IPS-18a (cell line): Measurements from ENCODE around the gene FAT1.

ENCODE experiments used
- H3K27ac ChIP-seq: one replicate; pipeline ENCODE4 v1.5.1; 2013; ENCODE audit warnings: low read length
- H3K27me3 ChIP-seq: one replicate; pipeline ENCODE4 v1.6.1; 2013; ENCODE audit warnings: mild to moderate bottlenecking, low read length; ENCODE audit not compliant: control insufficient read depth, insufficient read depth
- H3K36me3 ChIP-seq: one replicate; pipeline ENCODE4 v1.6.1; 2013; ENCODE audit warnings: low read depth, low read length; ENCODE audit not compliant: control insufficient read depth
- H3K4me1 ChIP-seq: one replicate; pipeline ENCODE4 v1.6.1; 2013; ENCODE audit warnings: low read depth, low read length; ENCODE audit not compliant: control insufficient read depth
- H3K4me3 ChIP-seq: one replicate; pipeline ENCODE4 v1.5.1; 2013; ENCODE audit warnings: low read length
- H3K9ac ChIP-seq: one replicate; pipeline ENCODE4 v1.6.1; 2013; ENCODE audit warnings: mild to moderate bottlenecking, low read length, moderate library complexity
- H3K9me3 ChIP-seq: one replicate; pipeline ENCODE4 v1.6.1; 2013; ENCODE audit warnings: low read depth, low read length; ENCODE audit not compliant: control insufficient read depth

FAT1 gene

DNA sequence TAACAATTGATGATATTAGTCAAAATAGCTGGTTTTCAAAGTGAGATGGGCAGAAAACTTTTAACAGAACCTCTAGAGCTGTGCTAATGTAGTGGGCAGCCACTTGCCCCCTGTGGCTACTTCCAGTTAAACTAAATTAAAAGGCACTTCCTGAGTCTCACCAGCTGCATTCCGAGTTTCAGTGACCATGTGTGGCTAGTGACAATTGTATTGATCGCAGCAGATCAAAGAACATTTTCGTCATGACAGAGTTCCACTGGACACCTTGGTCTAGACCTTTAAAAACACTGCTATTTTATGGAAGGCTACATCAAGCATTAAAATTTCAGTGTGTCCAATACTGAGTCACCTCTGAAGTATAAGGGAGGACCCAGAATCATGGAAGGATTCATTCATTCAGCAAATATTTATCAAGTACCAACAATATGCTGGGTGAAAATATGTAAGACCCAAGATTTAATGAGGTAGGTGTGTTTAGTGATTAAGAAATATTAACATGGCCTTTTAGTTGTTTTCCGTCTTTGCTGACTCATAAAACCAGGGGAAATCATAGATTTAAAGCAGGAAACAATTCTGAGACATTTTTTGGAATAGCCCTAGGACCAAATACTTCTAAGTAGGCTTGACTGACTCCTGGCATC is 5.1 kb upstream of the FAT1 start:
- Histone ChIP-seq H3K9me3 (no peaks in the 10 kb centered on the region), H3K4me1 (peaks cover 16% of the 10 kb centered on the region), H3K4me3 (no peak overlapping the region), H3K9ac (no peak overlapping the region), H3K27me3 (peaks cover 18% of the 10 kb centered on the region), H3K36me3 (no peaks in the 10 kb centered on the region), H3K27ac (no peak overlapping the region)

DNA sequence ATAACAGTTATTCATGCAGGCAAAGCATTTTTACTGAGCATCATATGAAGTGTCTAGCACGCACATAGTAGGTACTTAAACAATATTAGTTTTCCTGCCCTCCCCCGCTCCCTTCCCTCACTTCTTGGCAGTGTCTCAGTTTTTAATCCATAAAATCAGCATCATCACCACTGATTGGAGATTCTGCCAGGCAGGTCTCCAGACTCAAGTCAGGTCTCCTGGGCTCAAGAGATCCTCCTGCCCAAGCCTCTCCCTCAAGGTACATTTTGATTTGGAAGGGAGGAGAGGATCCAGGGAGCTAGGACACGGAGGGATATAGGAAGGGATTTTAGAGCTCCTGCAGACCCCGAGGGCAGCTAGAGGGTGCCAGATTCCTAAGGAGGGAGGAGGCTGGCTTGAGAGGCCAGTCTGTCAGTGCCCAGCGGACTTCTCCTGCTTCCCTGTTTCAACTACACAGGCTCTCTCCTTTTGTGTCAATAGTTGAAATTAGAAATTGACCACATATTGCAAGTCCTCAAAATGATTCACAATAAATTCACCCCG is 4.4 kb upstream of the FAT1 start:
- H3K4me3 ChIP-seq = peak overlapping the region; percentile 93
- peaks cover 16% of the 10 kb centered on the region for H3K4me1 ChIP-seq
- no peak overlapping the region for H3K9ac ChIP-seq
- H3K36me3 ChIP-seq = no peaks in the 10 kb centered on the region
- peaks cover 18% of the 10 kb centered on the region for H3K27me3 ChIP-seq
- H3K27ac ChIP-seq = no peak overlapping the region
- H3K9me3 ChIP-seq = no peaks in the 10 kb centered on the region

DNA sequence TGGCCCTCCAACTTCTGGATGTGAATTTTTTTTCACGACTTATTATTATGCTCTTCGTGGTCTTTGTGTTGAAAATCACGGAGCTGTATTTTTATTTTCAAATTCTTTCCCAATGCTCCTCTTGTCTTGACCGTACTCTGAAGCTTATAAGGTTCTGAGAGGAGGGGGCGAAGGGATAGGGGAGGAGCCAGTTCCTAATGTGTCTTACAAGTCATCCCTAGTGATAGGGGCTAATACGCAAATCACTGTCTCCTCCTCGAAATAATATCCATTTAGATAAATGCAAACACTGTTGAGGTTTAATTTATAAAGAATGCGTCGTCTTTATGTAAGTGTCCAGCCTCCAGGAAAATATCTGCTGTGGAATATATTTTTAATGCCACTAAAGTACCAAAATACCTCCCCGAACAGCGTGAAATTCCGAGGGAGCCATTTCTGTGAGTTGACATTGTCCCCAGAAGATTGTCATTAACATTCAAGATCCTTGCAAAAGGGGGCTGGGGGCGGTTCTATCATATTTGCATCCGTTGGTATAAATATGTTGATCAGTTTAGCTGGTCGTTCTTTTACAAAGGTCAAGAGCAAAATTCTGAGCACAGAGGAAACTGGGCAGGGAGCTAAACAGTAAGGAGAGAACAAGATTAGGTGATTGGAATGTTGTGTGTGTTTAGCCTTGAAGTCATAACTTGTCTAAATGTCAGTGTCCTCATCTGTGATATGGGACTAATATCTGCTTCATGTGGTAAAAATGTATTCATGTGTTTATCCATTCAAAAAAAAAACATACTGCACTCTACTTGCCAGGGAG is 3.7 kb upstream of the FAT1 start:
- peaks cover 16% of the 10 kb centered on the region for H3K4me1 ChIP-seq
- no peak overlapping the region for H3K27ac ChIP-seq
- peak overlapping the region; percentile 93 for H3K4me3 ChIP-seq
- H3K9me3 ChIP-seq = no peaks in the 10 kb centered on the region
- peak overlapping the region; percentile 87 for H3K9ac ChIP-seq
- peaks cover 18% of the 10 kb centered on the region for H3K27me3 ChIP-seq
- H3K36me3 ChIP-seq = no peaks in the 10 kb centered on the region

DNA sequence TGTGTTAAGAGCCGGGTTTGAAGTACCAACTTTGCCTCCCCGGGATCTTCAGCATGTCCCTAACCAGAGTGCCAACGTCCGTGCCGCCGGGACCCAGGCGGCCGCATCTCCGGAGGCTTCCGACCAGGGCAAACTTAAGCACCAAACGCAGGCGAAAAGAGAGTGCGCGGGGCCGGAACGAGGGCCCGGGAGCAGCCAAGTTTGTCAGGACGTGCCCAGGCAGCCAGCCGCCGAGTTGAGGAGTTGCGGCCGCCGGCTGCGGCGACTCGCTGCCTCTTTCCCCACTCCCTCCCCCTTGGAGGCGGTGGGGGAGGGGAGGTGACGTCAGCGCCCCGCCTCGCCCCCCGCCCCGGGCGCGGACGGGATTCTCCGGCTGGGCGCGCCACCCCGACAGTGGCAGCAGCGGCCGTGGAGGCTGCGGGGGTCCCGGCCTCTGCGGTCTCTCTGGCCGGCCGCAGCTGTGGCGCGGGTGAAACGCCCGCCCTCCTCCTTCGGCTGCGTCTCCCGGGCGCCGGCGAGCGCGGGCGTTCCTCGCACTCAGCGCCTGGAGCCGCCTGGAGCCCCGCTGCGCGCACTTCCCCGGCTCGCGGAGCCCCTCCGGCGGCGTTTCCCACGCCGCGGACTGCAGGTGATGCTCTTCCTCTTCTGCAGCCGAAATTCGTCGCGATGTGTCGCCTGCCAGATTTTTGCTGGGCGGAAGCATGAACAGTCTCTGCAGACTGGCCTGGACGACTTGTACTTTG is 2.9 kb upstream of the FAT1 start:
- peak overlapping the region; percentile 87 for H3K9ac ChIP-seq
- H3K4me3 ChIP-seq = peak overlapping the region; percentile 93
- no peaks in the 10 kb centered on the region for H3K36me3 ChIP-seq
- H3K9me3 ChIP-seq = no peaks in the 10 kb centered on the region
- H3K27me3 ChIP-seq = peaks cover 23% of the 10 kb centered on the region
- H3K4me1 ChIP-seq = peaks cover 16% of the 10 kb centered on the region
- H3K27ac ChIP-seq = no peak overlapping the region

DNA sequence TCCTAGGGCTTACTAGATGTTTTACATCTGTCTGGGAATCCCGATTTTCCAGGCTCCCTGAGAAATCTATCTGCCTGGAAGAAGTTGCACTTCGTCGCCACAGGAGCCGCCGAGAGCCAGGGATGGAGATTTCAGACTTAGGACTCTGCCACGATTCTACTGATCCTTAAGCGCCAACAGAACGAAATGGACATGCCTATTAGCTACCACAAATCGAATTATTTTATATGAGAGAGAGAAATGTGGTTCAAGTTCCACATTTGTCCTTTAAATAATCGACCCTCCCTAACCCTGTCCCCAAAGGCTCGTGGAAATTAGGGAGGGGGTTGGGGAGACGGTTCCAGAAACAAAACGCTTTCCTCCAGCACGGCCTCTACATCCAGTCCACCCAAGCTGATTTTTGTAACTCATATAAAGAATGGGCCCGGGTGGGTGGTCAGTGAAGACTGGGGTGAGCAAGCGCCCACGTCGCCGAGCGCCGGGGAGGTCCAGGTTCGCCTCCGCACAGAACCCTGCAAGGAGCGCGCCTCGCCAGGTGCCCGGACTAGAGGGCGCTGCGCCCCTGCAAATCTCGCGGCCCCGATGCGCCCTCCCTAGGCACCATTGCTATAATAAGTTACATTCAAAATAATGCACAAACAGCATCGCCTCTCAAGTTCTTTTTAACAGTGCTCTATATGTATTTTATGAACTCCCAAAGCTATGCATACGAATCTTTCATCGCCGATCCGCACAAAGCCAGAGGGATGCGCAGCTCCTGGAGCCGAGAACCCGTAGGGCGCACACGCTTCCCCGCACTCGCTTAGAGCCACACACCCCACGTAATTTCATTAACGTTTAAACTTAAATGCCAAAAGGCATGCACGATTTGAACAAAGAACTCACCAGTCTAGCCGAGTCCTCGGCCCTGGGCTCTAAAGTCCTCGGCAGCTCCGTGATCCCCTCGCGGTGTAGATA is 2.1 kb upstream of the FAT1 start:
- Histone ChIP-seq H3K36me3 (no peaks in the 10 kb centered on the region), H3K27ac (no peak overlapping the region), H3K9me3 (no peaks in the 10 kb centered on the region), H3K4me1 (peaks cover 23% of the 10 kb centered on the region), H3K9ac (peak overlapping the region; percentile 87), H3K4me3 (peak overlapping the region; percentile 93), H3K27me3 (peaks cover 28% of the 10 kb centered on the region)

DNA sequence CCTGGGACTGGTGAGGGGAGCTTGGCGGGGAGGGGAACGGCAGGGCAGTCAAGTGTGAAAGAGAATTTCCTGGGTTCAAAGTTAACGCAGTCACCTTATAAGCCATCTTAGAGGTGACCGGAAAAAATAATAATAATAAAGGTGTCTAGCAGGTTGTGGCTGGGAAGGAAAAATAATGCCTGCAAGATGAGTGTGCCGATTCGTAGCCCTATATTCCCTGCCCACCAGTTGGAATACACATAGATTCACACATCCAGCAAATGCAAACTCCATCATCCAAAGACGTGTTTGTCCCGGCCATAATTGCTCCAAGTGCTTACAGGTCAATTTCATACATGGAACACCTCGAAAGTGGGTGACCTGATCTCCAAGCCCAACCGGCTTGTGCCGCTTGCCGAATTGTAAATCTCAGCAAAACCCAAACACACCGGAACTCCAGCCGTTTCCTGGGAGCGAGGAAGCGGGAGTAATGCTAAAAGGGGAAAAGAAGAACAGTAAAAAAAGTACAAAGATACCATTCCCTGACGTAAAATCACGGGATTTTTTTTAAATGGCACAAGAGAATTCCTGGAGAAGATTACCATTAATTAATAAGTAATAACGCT is 1.3 kb upstream of the FAT1 start:
- Histone ChIP-seq H3K9ac (peak overlapping the region; percentile 87), H3K4me1 (peaks cover 30% of the 10 kb centered on the region), H3K4me3 (peak overlapping the region; percentile 93), H3K9me3 (no peaks in the 10 kb centered on the region), H3K36me3 (no peaks in the 10 kb centered on the region), H3K27me3 (peaks cover 28% of the 10 kb centered on the region), H3K27ac (peak overlapping the region; percentile 54)

DNA sequence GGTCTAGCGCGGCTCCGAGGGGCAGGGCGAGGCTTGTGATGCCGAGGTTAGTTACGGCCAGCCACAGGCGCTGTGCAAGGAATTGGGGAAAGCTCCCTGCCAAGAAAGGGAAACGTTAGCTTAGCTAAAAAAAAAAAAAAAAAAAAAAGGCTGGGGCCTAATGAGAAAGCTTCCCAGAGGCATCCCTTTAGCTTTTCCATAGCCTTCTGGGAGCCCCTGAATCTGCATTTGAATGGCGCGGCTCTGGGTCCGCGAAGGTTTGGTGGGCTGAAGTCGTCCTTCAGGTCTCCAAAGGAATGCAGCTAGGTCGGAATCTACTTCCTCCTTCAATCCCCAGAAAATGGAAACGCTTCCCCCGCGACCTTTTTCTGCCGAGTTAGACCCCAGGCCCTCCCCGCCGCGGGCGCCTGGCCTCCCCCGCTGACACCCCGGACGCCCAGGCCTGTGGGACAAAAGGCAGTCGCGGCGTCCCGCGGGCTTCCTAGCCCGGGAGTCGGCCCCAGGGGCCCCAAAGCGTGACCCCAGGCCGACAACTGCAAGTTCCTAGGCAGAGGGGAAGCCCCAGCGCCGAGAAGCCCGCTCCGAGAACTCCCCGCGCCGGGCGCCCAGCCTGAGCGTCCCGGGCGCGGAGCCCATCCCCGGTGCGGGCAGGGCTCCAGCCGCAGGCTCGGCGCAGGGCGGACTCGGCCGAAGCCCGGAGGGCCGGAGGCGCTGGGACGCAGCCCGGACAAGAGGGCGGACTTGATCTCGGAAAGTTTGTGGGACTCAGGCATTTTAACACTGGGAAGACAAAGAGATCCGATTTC is 605 bp upstream of the FAT1 start:
- Histone ChIP-seq H3K27me3 (peaks cover 28% of the 10 kb centered on the region), H3K9ac (peak overlapping the region; percentile 87), H3K27ac (peak overlapping the region; percentile 54)

DNA sequence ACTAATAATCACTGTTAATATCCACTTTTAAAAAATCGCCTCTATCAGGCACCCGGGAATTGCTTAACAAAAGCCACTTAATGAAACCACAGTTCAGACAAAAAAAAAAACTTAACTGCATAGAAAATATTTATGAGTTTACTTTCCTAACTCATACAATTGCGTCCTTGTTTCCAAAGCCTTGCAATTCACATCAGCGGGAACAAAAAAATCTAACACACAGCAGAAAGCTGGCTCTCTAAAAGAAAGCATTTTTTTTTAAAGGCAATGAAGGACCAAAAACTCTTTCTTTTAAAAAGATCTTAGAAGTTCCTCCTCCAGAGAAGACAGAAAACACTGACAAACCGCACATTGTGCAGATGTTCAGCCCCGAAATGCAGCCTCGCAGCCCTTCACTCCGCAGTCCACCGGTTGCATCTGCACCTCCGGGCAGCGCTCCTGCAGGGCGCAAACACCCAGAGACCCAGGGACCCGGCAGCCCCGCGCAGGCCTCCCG is 812 bp downstream of the FAT1 start:
- peak overlapping the region; percentile 93 for H3K4me3 ChIP-seq
- peaks cover 27% of the 10 kb centered on the region for H3K4me1 ChIP-seq
- peaks cover 3% of the 10 kb centered on the region for H3K9me3 ChIP-seq
- H3K36me3 ChIP-seq = no peaks in the 10 kb centered on the region
- peak overlapping the region; percentile 3 for H3K27ac ChIP-seq
- peak overlapping the region; percentile 87 for H3K9ac ChIP-seq
- H3K27me3 ChIP-seq = peaks cover 23% of the 10 kb centered on the region

More for the DNA sequence above, 605 bp upstream of the FAT1 start:
- Histone ChIP-seq H3K4me1 (peaks cover 35% of the 10 kb centered on the region), H3K9me3 (peaks cover 3% of the 10 kb centered on the region), H3K4me3 (peak overlapping the region; percentile 93), H3K36me3 (no peaks in the 10 kb centered on the region)

DNA sequence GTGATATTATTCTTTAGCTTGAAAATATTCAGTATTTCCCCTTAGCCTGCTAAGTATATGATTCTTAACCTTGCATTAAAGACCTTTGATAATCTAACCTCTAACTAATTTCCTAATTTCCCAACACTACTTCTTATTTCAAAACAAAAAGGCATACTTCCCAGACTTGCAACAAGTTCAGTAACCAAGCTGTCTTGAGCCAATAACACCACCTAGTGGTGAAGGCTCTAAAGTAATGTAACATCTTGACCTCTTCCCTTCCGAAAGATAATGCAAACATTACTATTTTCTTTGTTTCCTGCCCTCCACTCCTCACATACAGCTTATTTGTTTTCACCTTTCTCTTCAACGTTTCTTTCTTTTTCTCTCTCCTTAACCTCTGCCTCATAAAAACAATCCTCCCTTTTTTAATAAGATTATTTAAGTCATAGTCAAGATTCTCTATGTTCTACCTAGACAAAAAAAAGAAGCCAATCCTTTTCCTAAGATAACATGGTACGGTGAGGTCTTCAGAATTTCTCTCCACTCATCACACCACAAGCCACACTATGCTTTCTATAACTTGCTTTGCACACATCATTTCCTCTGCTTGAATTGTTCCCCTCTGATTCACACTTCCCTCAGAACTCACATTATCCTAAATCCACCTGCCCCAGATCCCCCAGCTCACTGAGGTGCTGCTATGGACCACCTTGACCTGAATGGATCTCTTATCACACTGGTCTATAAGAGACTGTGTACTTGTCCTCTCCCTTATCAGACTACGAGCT is 3.5 kb downstream of the FAT1 start:
- H3K4me1 ChIP-seq = peaks cover 31% of the 10 kb centered on the region
- H3K9me3 ChIP-seq = peaks cover 3% of the 10 kb centered on the region
- peaks cover 10% of the 10 kb centered on the region for H3K27me3 ChIP-seq
- no peak overlapping the region for H3K4me3 ChIP-seq
- H3K36me3 ChIP-seq = no peaks in the 10 kb centered on the region
- no peak overlapping the region for H3K9ac ChIP-seq
- no peak overlapping the region for H3K27ac ChIP-seq
